Karpas-422 (cell line): ENCODE data around the gene TTC34. TPM values are rescaled to one million over a fixed set of nuclear protein-coding genes. Genes with fewer than 3 reads are reported as not detected.
"Not testable (repeated sequence)": the region's sequence is repeated elsewhere in the genome, so short reads cannot be mapped to it uniquely, and the experiment has no call there.

ENCODE experiments used
- DNase-seq: peaks from one replicate; pipeline ENCODE4 v3.0.0-alpha.2; 2015
- H2AFZ ChIP-seq: fragments of 200-600 bp; sonication (generic); 2 replicates; pipeline ENCODE4 v1.6.1; 2014; ENCODE audit warnings: antibody characterized with exemption, low read length, mixed read lengths
- H3K27ac ChIP-seq: fragments of 200-600 bp; sonication (generic); 2 replicates; pipeline ENCODE4 v1.5.1; 2014; ENCODE audit warnings: mild to moderate bottlenecking, low read length, moderate library complexity
- H3K27me3 ChIP-seq: fragments of 200-600 bp; sonication (generic); 2 replicates; pipeline ENCODE4 v1.6.1; 2014; ENCODE audit warnings: low read length, mixed read lengths
- H3K36me3 ChIP-seq: fragments of 200-600 bp; sonication (generic); 2 replicates; pipeline ENCODE4 v1.6.1; 2014; ENCODE audit warnings: low read length, mixed read lengths; ENCODE audit not compliant: insufficient read depth
- H3K4me1 ChIP-seq: fragments of 200-600 bp; sonication (generic); 2 replicates; pipeline ENCODE4 v1.6.1; 2014; ENCODE audit warnings: mild to moderate bottlenecking, low read length, mixed read lengths
- H3K4me2 ChIP-seq: fragments of 200-600 bp; sonication (generic); 2 replicates; pipeline ENCODE4 v1.6.1; 2014; ENCODE audit warnings: low read length, low read depth, mild to moderate bottlenecking; ENCODE audit not compliant: poor library complexity, severe bottlenecking
- H3K4me3 ChIP-seq: fragments of 200-600 bp; sonication (generic); 2 replicates; pipeline ENCODE4 v1.5.1; 2014; ENCODE audit warnings: mild to moderate bottlenecking, antibody characterized with exemption, low read length, mixed read lengths
- H3K79me2 ChIP-seq: fragments of 200-600 bp; sonication (generic); 2 replicates; pipeline ENCODE4 v1.6.1; 2014; ENCODE audit warnings: mild to moderate bottlenecking, low read length, mixed read lengths
- H3K9ac ChIP-seq: fragments of 200-600 bp; sonication (generic); 2 replicates; pipeline ENCODE4 v1.6.0; 2014; ENCODE audit warnings: low read length
- H3K9me2 ChIP-seq: fragments of 200-600 bp; sonication (generic), shearing (Covaris generic); replicated peaks from 2 replicates; pipeline ENCODE4 v1.6.0; 2014; ENCODE audit warnings: mild to moderate bottlenecking, low read length, moderate library complexity; ENCODE audit not compliant: insufficient read depth
- H3K9me3 ChIP-seq: fragments of 300-700, 200-600 bp; sonication (generic); 2 replicates; pipeline ENCODE4 v1.6.1; 2014; ENCODE audit warnings: low read length, mixed read lengths
- H4K20me1 ChIP-seq: fragments of 200-600 bp; sonication (generic); 2 replicates; pipeline ENCODE4 v1.6.1; 2014; ENCODE audit warnings: mild to moderate bottlenecking, antibody characterized with exemption, low read length, low read depth; ENCODE audit not compliant: insufficient read depth
- total RNA-seq: library from RNA; depleted of rRNA; stranded (reverse); fragments of >200 nt; shearing (Covaris generic); gene quantifications from 2 replicates; pipeline ENCODE4 v1.2.3, GENCODE V29; 2014; ENCODE audit warnings: low replicate concordance

The TTC34 gene
- total RNA-seq, 1 experiment from 2014 or later = 1.0 TPM

- H3K27me3 ChIP-seq, H4K20me1 ChIP-seq, H3K9ac ChIP-seq, DNase-seq, H3K4me1 ChIP-seq, H3K4me3 ChIP-seq, H3K9me2 ChIP-seq, H3K4me2 ChIP-seq, H3K79me2 ChIP-seq, H3K36me3 ChIP-seq, H3K27ac ChIP-seq, H2AFZ ChIP-seq, H3K9me3 ChIP-seq: not testable (repeated sequence)
Observed at GRCh38 chr1:2750041-2750680, 51.3 kb downstream of the TTC34 start.

GRCh38 chr1:2748626-2749025 is 52.9 kb downstream of the TTC34 start:
- H2AFZ ChIP-seq, H3K27me3 ChIP-seq, H3K36me3 ChIP-seq, H4K20me1 ChIP-seq, H3K4me2 ChIP-seq, H3K9me2 ChIP-seq, DNase-seq, H3K4me1 ChIP-seq, H3K27ac ChIP-seq, H3K4me3 ChIP-seq, H3K9me3 ChIP-seq, H3K9ac ChIP-seq, H3K79me2 ChIP-seq: not testable (repeated sequence)

- not testable (repeated sequence) for H3K27ac ChIP-seq, H3K9ac ChIP-seq, DNase-seq, H3K4me1 ChIP-seq, H3K9me2 ChIP-seq, H3K4me3 ChIP-seq, H2AFZ ChIP-seq, H3K9me3 ChIP-seq, H3K36me3 ChIP-seq, H3K4me2 ChIP-seq, H3K27me3 ChIP-seq, H4K20me1 ChIP-seq, H3K79me2 ChIP-seq
Observed at GRCh38 chr1:2694796-2695195, 106.7 kb downstream of the TTC34 start.

GRCh38 chr1:2690180-2690579 is 111.3 kb downstream of the TTC34 start:
- not testable (repeated sequence) for H3K27ac ChIP-seq, H3K4me1 ChIP-seq, H3K9me2 ChIP-seq, H3K9me3 ChIP-seq, H3K9ac ChIP-seq, H3K79me2 ChIP-seq, H3K36me3 ChIP-seq, DNase-seq, H3K4me3 ChIP-seq, H3K27me3 ChIP-seq, H3K4me2 ChIP-seq, H2AFZ ChIP-seq, H4K20me1 ChIP-seq

DNA sequence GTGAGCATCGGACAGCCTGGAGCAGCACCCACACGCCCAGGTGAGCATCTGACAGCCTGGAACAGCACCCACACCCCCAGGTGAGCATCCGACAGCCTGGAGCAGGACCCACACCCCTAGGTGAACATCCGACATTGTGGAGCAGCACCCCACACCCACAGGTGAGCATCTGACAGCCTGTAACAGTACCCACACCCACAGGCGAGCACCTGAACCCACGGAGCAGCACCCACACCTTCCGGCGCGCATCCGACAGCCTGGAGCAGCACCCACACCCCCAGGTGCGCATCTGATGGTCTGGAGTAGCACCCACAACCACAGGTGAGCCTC is 113.2 kb downstream of the TTC34 start:
- H2AFZ ChIP-seq, H3K9ac ChIP-seq, H3K79me2 ChIP-seq, H3K27ac ChIP-seq, H3K27me3 ChIP-seq, H3K9me3 ChIP-seq, H3K4me1 ChIP-seq, DNase-seq, H3K4me3 ChIP-seq, H3K9me2 ChIP-seq, H4K20me1 ChIP-seq, H3K4me2 ChIP-seq, H3K36me3 ChIP-seq: not testable (repeated sequence)

- H3K36me3 ChIP-seq, H4K20me1 ChIP-seq, DNase-seq, H3K27ac ChIP-seq, H3K9ac ChIP-seq, H3K4me3 ChIP-seq, H2AFZ ChIP-seq, H3K9me2 ChIP-seq, H3K79me2 ChIP-seq, H3K4me1 ChIP-seq, H3K4me2 ChIP-seq, H3K27me3 ChIP-seq, H3K9me3 ChIP-seq: not testable (repeated sequence)
Observed at GRCh38 chr1:2687638-2688335, 113.7 kb downstream of the TTC34 start.

DNA sequence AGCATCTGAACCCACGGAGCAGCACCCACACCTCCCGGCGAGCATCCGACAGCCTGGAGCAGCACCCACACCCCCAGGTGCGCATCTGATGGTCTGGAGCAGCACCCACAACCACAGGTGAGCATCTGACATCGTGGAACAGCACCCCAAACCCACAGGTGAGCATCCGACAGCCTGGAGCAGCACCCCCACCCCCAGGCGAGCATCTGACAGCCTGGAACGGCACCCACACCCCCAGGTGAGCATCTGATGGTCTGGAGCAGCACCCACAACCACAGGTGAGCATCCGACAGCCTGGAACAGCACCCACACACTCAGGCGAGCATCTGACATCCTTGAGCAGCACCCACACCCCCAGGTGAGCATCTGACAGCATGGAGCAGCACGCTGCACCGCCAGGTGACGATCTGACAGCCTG is 114.3 kb downstream of the TTC34 start:
- not testable (repeated sequence) for H3K4me2 ChIP-seq, H3K36me3 ChIP-seq, DNase-seq, H4K20me1 ChIP-seq, H3K79me2 ChIP-seq, H3K27me3 ChIP-seq, H3K9ac ChIP-seq, H3K4me1 ChIP-seq, H3K9me2 ChIP-seq, H2AFZ ChIP-seq, H3K27ac ChIP-seq, H3K9me3 ChIP-seq, H3K4me3 ChIP-seq

GRCh38 chr1:2686091-2686863 is 115.2 kb downstream of the TTC34 start:
- H3K79me2 ChIP-seq, H3K4me1 ChIP-seq, H3K9me3 ChIP-seq, H3K4me3 ChIP-seq, H3K27me3 ChIP-seq, H4K20me1 ChIP-seq, H3K9ac ChIP-seq, H3K27ac ChIP-seq, H3K36me3 ChIP-seq, DNase-seq, H2AFZ ChIP-seq, H3K4me2 ChIP-seq, H3K9me2 ChIP-seq: not testable (repeated sequence)
